Neural cell (in vitro differentiated cells): Measurements from ENCODE around the gene SETBP1. TPM values are rescaled to one million over a fixed set of nuclear protein-coding genes. Genes with fewer than 3 reads are reported as not detected.

Source experiments
- H2AFZ ChIP-seq: fragments of 200-600, 300-800 bp; sonication (generic), shearing (Covaris generic); 2 replicates; pipeline ENCODE4 v1.6.0; 2014; ENCODE audit warnings: low read depth, mild to moderate bottlenecking, antibody characterized with exemption, low read length, moderate library complexity
- H3F3A ChIP-seq: fragments of 200-600 bp; shearing (Covaris generic); 2 replicates; pipeline ENCODE4 v1.6.1; 2016; ENCODE audit warnings: mild to moderate bottlenecking, moderate library complexity, mixed read lengths, antibody characterized with exemption, low read length; ENCODE audit not compliant: insufficient read depth, poor library complexity, severe bottlenecking
- H3K27ac ChIP-seq: fragments of 200-600, 300-800 bp; sonication (generic), shearing (Covaris generic); 2 replicates; pipeline ENCODE4 v1.5.1; 2014; ENCODE audit warnings: mild to moderate bottlenecking, low read length, moderate library complexity
- H3K27me3 ChIP-seq: fragments of 300-800, 200-600 bp; sonication (generic), shearing (Covaris generic); 2 replicates; pipeline ENCODE4 v1.6.0; 2014; ENCODE audit warnings: mild to moderate bottlenecking, low read depth, low read length, moderate library complexity; ENCODE audit not compliant: insufficient read depth
- H3K36me3 ChIP-seq: fragments of 300-800, 200-600 bp; sonication (generic), shearing (Covaris generic); 2 replicates; pipeline ENCODE4 v1.5.1; 2014; ENCODE audit warnings: mild to moderate bottlenecking, antibody characterized with exemption, low read length, moderate library complexity; ENCODE audit not compliant: insufficient read depth
- H3K4me2 ChIP-seq: fragments of 300-800, 200-600 bp; sonication (generic), shearing (Covaris generic); 2 replicates; pipeline ENCODE4 v1.6.0; 2014; ENCODE audit warnings: mild to moderate bottlenecking, low read length
- H3K4me3 ChIP-seq: fragments of 300-800, 200-600 bp; sonication (generic), shearing (Covaris generic); 2 replicates; pipeline ENCODE4 v1.5.1; 2014; ENCODE audit warnings: mild to moderate bottlenecking, low read length, moderate library complexity
- H3K79me2 ChIP-seq: fragments of 200-600 bp; shearing (Covaris generic); replicated peaks from 2 replicates; pipeline ENCODE4 v1.6.0; 2014; ENCODE audit warnings: mild to moderate bottlenecking, low read length, moderate library complexity; ENCODE audit not compliant: insufficient read depth
- H3K9ac ChIP-seq: fragments of 300-800, 200-600 bp; sonication (generic), shearing (Covaris generic); 2 replicates; pipeline ENCODE4 v1.6.1; 2016; ENCODE audit warnings: mild to moderate bottlenecking, low read length, mixed read lengths
- H3K9me2 ChIP-seq: fragments of 200-600 bp; shearing (Covaris generic); 2 replicates; pipeline ENCODE4 v1.6.1; 2016; ENCODE audit warnings: mild to moderate bottlenecking, low read length, mixed read lengths; ENCODE audit not compliant: insufficient read depth
- H3K9me3 ChIP-seq: fragments of 200-600, 300-800 bp; sonication (generic), shearing (Covaris generic); 2 replicates; pipeline ENCODE4 v1.6.1; 2016; ENCODE audit warnings: mild to moderate bottlenecking, mixed run types, low read length, moderate library complexity, mixed read lengths
- H4K20me1 ChIP-seq: fragments of 200-600 bp; shearing (Covaris generic); 2 replicates; pipeline ENCODE4 v1.6.1; 2016; ENCODE audit warnings: mild to moderate bottlenecking, mixed run types; ENCODE audit not compliant: insufficient read depth
- EP300 ChIP-seq: fragments of 450-650 bp; conservative IDR thresholded peaks from 2 replicates; pipeline ENCODE4 v1.6.1; 2014; ENCODE audit warnings: antibody characterized with exemption, mild to moderate bottlenecking, moderate library complexity; ENCODE audit not compliant: poor library complexity, severe bottlenecking
- EZH2 ChIP-seq: fragments of 200-600, 300-800 bp; shearing (Covaris generic), sonication (generic); IDR thresholded peaks from 2 replicates; pipeline ENCODE4 v1.6.1; 2014; ENCODE audit warnings: antibody characterized with exemption, low read length, borderline replicate concordance, mild to moderate bottlenecking; ENCODE audit not compliant: insufficient read depth, poor library complexity, severe bottlenecking
- MXI1 ChIP-seq: fragments of 450-650 bp; conservative IDR thresholded peaks from 2 replicates; pipeline ENCODE4 v1.6.1; 2014; ENCODE audit warnings: antibody characterized with exemption, mild to moderate bottlenecking; ENCODE audit not compliant: poor library complexity, severe bottlenecking
- POLR2AphosphoS5 ChIP-seq: IDR thresholded peaks from 2 replicates; pipeline ENCODE4 v1.6.1; 2012
- RAD21 ChIP-seq: fragments of 450-650 bp; conservative IDR thresholded peaks from 2 replicates; pipeline ENCODE4 v1.6.1; 2014; ENCODE audit warnings: antibody characterized with exemption, mild to moderate bottlenecking, moderate library complexity
- SMC3 ChIP-seq: fragments of 450-650 bp; conservative IDR thresholded peaks from 2 replicates; pipeline ENCODE4 v1.6.1; 2014; ENCODE audit warnings: antibody characterized with exemption, mild to moderate bottlenecking, moderate library complexity; ENCODE audit not compliant: poor library complexity
- TAF1 ChIP-seq: IDR thresholded peaks from 2 replicates; pipeline ENCODE4 v1.6.1; 2012; ENCODE audit warnings: low read depth
- polyA plus RNA-seq: library from polyadenylated mRNA; depleted of rRNA; stranded (reverse); fragments of >200 nt; gene quantifications from 2 replicates; pipeline ENCODE4 v1.2.3, GENCODE V29; 2014
- TF ChIP-seq, protein P1 (sequence below): IDR thresholded peaks from 2 replicates; pipeline ENCODE4 v1.6.1; 2012; ENCODE audit warnings: borderline replicate concordance
- TF ChIP-seq, protein P2 (sequence below): fragments of 450-650 bp; IDR thresholded peaks from 2 replicates; pipeline ENCODE4 v1.5.1; 2014; ENCODE audit warnings: antibody characterized with exemption, mild to moderate bottlenecking, moderate library complexity; ENCODE audit not compliant: poor library complexity, severe bottlenecking

SETBP1 gene
- polyA plus RNA-seq, 1 donor from 2014 or later: 13.7 TPM

DNA sequence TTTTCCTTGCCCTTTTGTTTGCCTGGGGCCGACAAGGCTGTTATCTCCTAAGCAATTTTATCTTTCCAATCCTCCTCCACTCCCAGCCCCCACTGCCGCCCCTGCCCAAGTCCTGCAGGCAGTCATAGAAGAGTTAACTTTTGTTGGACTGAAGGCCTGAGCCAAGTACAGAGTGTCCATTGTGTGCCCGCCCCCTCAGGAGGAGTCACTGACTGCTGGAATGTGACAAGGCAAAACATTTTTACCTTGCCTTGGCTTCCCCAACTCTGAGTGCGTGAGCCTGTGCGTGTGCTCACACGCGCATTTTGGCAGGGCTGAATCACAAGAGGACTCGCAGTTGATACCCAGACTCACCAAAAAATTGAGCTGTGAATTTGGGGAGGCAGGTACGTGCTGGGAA is 16.2 kb downstream of the SETBP1 start:
- Histone ChIP-seq H3K36me3 (no peaks in the 10 kb centered on the region), H3K27ac (no peak overlapping the region), H3K27me3 (no peaks in the 10 kb centered on the region), H3K4me2 (no peak overlapping the region), H3K9me3 (no peaks in the 10 kb centered on the region), H3F3A (no peaks in the 10 kb centered on the region), H2AFZ (no peak overlapping the region), H3K9ac (no peak overlapping the region), H3K9me2 (no peaks in the 10 kb centered on the region), H3K79me2 (peaks cover 96% of the 10 kb centered on the region), H3K4me3 (no peak overlapping the region), H4K20me1 (no peaks in the 10 kb centered on the region)
- TF ChIP-seq EZH2: no peak
- TF ChIP-seq, protein P1, sequence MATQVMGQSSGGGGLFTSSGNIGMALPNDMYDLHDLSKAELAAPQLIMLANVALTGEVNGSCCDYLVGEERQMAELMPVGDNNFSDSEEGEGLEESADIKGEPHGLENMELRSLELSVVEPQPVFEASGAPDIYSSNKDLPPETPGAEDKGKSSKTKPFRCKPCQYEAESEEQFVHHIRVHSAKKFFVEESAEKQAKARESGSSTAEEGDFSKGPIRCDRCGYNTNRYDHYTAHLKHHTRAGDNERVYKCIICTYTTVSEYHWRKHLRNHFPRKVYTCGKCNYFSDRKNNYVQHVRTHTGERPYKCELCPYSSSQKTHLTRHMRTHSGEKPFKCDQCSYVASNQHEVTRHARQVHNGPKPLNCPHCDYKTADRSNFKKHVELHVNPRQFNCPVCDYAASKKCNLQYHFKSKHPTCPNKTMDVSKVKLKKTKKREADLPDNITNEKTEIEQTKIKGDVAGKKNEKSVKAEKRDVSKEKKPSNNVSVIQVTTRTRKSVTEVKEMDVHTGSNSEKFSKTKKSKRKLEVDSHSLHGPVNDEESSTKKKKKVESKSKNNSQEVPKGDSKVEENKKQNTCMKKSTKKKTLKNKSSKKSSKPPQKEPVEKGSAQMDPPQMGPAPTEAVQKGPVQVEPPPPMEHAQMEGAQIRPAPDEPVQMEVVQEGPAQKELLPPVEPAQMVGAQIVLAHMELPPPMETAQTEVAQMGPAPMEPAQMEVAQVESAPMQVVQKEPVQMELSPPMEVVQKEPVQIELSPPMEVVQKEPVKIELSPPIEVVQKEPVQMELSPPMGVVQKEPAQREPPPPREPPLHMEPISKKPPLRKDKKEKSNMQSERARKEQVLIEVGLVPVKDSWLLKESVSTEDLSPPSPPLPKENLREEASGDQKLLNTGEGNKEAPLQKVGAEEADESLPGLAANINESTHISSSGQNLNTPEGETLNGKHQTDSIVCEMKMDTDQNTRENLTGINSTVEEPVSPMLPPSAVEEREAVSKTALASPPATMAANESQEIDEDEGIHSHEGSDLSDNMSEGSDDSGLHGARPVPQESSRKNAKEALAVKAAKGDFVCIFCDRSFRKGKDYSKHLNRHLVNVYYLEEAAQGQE: no peak
- no peak for TF ChIP-seq MXI1
- TF ChIP-seq EP300: no peak
- TF ChIP-seq POLR2AphosphoS5: no peak
- TF ChIP-seq TAF1: no peak
- TF ChIP-seq, protein P2, sequence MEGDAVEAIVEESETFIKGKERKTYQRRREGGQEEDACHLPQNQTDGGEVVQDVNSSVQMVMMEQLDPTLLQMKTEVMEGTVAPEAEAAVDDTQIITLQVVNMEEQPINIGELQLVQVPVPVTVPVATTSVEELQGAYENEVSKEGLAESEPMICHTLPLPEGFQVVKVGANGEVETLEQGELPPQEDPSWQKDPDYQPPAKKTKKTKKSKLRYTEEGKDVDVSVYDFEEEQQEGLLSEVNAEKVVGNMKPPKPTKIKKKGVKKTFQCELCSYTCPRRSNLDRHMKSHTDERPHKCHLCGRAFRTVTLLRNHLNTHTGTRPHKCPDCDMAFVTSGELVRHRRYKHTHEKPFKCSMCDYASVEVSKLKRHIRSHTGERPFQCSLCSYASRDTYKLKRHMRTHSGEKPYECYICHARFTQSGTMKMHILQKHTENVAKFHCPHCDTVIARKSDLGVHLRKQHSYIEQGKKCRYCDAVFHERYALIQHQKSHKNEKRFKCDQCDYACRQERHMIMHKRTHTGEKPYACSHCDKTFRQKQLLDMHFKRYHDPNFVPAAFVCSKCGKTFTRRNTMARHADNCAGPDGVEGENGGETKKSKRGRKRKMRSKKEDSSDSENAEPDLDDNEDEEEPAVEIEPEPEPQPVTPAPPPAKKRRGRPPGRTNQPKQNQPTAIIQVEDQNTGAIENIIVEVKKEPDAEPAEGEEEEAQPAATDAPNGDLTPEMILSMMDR: no peak
- TF ChIP-seq SMC3: no peak
- no peak for TF ChIP-seq RAD21

DNA sequence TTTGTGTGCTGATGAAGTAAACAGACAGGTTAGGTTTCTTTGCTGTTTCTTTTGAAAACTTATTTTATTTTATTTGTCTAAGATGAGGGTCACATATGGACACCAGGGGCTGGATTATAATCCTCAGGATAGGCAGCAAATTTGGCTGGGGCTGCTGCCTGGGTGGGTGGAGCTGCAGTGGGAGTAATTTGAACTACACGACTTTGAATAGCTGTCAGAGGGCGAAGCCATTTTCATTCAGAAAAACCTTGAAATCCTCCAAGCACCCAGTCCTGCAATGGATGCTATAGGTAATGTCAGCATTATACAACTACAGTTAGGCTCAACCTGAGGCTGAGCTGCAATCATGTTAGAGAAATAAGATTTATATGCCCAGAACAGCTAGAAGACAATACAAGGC is 16.6 kb downstream of the SETBP1 start:
- Histone ChIP-seq H3K4me2 (no peak overlapping the region), H2AFZ (no peak overlapping the region), H3K27me3 (no peaks in the 10 kb centered on the region), H3F3A (no peaks in the 10 kb centered on the region), H4K20me1 (no peaks in the 10 kb centered on the region), H3K9me2 (no peaks in the 10 kb centered on the region), H3K4me3 (no peak overlapping the region), H3K9me3 (no peaks in the 10 kb centered on the region), H3K36me3 (no peaks in the 10 kb centered on the region), H3K79me2 (peaks cover 96% of the 10 kb centered on the region), H3K27ac (no peak overlapping the region), H3K9ac (no peak overlapping the region)
- TF ChIP-seq SMC3: no peak
- no peak for TF ChIP-seq RAD21
- no peak for TF ChIP-seq POLR2AphosphoS5
- TF ChIP-seq, protein P1: no peak
- no peak for TF ChIP-seq TAF1
- TF ChIP-seq, protein P2: no peak
- no peak for TF ChIP-seq EP300
- no peak for TF ChIP-seq EZH2
- TF ChIP-seq MXI1: no peak
